Calu3 (cell line): Measurements from ENCODE around the gene MYOF. TPM values are rescaled to one million over a fixed set of nuclear protein-coding genes. Genes with fewer than 3 reads are reported as not detected.

Experiments used
- BruUV-seq: library from RNA; stranded (reverse); fragments of 400-500 nt; replicated peaks from 2 replicates; lab custom pipeline; 2021; lab: Mats Ljungman, UMichigan
- CTCF ChIA-PET: fragments of 300-600 bp; sonication (Branson Sonifier 250); formaldehyde crosslinking; loops from one replicate; lab custom pipeline; 2022; ENCODE audit warnings: antibody characterized with exemption; lab: Charles Lee
- DNase-seq: peaks from one replicate; pipeline ENCODE4 v3.0.0; 2022
- H3K27ac Mint-ChIP-seq: one replicate; pipeline ENCODE4 v1.8.0; 2022; ENCODE audit warnings: mixed read lengths; ENCODE audit not compliant: unreplicated experiment
- H3K27me3 Mint-ChIP-seq: one replicate; pipeline ENCODE4 v1.8.0; 2022; ENCODE audit warnings: mixed read lengths; ENCODE audit not compliant: unreplicated experiment
- H3K36me3 Mint-ChIP-seq: one replicate; pipeline ENCODE4 v1.8.0; 2022; ENCODE audit warnings: mild to moderate bottlenecking, moderate library complexity, mixed read lengths; ENCODE audit not compliant: insufficient read depth, unreplicated experiment
- H3K4me1 Mint-ChIP-seq: one replicate; pipeline ENCODE4 v1.8.0; 2022; ENCODE audit warnings: mild to moderate bottlenecking, low read depth, mixed read lengths; ENCODE audit not compliant: unreplicated experiment
- H3K4me3 Mint-ChIP-seq: one replicate; pipeline ENCODE4 v1.8.0; 2022; ENCODE audit warnings: mild to moderate bottlenecking, low read depth, moderate library complexity, mixed read lengths; ENCODE audit not compliant: unreplicated experiment
- H3K9me3 Mint-ChIP-seq: one replicate; pipeline ENCODE4 v1.8.0; 2022; ENCODE audit warnings: low read depth, mixed read lengths; ENCODE audit not compliant: unreplicated experiment
- intact Hi-C: fragments of 100-400 bp; cut with micrococcal nuclease; formaldehyde crosslinking; loops from one replicate; pipeline ENCODE4 v1.10.0; 2022; ENCODE audit not compliant: unreplicated experiment
- total RNA-seq: library from RNA; stranded (reverse); gene quantifications from 2 replicates; pipeline ENCODE4 v1.2.3, GENCODE V29; 2022
- TF ChIP-seq, protein P1 (sequence below): fragments of 200-600 bp; IDR thresholded peaks from one replicate; pipeline ENCODE4 v1.8.0; 2022; ENCODE audit warnings: antibody characterized with exemption; ENCODE audit not compliant: unreplicated experiment

The MYOF gene
- total RNA-seq, 1 experiment from 2014 or later = 474 TPM

DNA sequence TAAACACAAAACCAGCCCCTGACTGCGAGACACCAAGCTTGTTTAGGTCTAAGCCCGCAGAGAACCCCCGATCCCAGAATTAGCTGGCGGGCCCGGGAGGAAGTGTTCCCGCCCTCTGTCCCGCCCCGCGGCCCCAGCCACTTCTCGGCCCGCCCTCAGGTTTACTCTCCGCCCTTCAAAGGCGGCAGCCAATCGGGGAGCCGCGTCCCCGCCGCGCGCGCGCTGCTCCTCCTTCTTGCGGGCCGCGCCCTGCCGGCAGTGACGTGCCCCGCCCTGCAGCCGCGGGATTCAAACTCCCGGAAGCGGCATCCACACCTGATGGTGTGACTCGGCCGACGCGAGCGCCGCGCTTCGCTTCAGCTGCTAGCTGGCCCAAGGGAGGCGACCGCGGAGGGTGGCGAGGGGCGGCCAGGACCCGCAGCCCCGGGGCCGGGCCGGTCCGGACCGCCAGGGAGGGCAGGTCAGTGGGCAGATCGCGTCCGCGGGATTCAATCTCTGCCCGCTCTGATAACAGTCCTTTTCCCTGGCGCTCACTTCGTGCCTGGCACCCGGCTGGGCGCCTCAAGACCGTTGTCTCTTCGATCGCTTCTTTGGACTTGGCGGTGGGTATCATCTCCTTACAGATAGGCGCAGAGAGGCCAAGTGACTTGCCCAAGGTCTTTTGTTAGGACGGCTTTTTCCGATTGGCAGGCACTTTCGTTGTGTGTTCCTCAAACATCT lies 14.3 kb upstream of the MYOF start, which contains the start of gene CEP55:
Gene CEP55, plus strand, starts transcription at position 291 of the 720 bp plus-strand sequence. CDS start 3,440 bp downstream, outside the sequence.
- no peaks in the 10 kb centered on the region for H3K27me3 Mint-ChIP-seq
- peak within 1 kb of the TSS; percentile 79 for H3K4me3 Mint-ChIP-seq
- no TSS peak for BruUV-seq
- H3K4me1 Mint-ChIP-seq = peaks cover 21% of the 10 kb centered on the region
- CTCF ChIA-PET = interaction anchor here (1.4 kb wide), 1 partner anchor 107 kb away, joined by 4 read pairs; no protein-coding TSS in a partner anchor
- H3K9me3 Mint-ChIP-seq = no peaks in the 10 kb centered on the region
- intact Hi-C loops = no loop called here
- DNase-seq = peak; percentile 94
- TF ChIP-seq, protein P1, sequence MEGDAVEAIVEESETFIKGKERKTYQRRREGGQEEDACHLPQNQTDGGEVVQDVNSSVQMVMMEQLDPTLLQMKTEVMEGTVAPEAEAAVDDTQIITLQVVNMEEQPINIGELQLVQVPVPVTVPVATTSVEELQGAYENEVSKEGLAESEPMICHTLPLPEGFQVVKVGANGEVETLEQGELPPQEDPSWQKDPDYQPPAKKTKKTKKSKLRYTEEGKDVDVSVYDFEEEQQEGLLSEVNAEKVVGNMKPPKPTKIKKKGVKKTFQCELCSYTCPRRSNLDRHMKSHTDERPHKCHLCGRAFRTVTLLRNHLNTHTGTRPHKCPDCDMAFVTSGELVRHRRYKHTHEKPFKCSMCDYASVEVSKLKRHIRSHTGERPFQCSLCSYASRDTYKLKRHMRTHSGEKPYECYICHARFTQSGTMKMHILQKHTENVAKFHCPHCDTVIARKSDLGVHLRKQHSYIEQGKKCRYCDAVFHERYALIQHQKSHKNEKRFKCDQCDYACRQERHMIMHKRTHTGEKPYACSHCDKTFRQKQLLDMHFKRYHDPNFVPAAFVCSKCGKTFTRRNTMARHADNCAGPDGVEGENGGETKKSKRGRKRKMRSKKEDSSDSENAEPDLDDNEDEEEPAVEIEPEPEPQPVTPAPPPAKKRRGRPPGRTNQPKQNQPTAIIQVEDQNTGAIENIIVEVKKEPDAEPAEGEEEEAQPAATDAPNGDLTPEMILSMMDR = no peak
- peaks cover 33% of the 10 kb centered on the region for H3K36me3 Mint-ChIP-seq
- H3K27ac Mint-ChIP-seq = peak within 1 kb of the TSS; percentile 86

DNA sequence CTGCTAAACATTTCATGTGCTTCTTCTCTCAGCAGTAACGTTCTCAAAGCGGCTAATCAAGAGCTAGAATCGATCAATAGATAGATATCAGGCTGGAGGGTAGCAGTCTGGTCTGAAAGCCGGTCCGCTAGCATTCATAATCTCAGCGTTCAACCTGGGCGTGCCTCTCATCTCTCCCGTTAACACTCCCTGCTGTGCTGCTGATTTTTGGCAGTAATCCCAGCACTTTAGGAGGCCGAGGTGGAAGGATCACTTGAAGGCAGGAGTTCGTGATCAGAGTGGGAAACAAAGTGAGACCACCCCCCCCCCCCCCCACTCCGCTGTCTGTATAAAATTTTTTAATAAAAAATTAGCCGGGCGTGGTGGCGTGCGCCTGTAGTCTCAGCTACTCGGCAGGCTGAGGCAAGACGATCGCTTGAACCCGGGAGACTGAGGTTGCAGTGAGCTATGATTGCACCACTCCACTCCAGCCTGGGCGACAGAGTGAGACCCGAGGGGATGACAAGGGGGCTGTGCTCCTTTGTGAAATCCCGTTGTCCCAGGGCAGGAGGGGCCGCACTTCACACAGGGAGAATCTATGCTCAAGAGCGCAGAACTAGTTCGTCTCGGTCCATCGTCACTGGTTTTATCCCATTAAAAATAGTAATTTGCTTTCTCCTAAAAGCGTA lies 13.7 kb upstream of the MYOF start:
- Mint-ChIP-seq H3K4me3 (peak overlapping the region; percentile 79), H3K36me3 (peaks cover 33% of the 10 kb centered on the region), H3K4me1 (peaks cover 21% of the 10 kb centered on the region), H3K27ac (peak overlapping the region; percentile 86), H3K9me3 (no peaks in the 10 kb centered on the region), H3K27me3 (no peaks in the 10 kb centered on the region)
- TSS peak; percentile 85 for BruUV-seq
- no peak for DNase-seq
- TF ChIP-seq, protein P1 = no peak
- CTCF ChIA-PET = no interaction called here
- intact Hi-C loops = no loop called here

DNA sequence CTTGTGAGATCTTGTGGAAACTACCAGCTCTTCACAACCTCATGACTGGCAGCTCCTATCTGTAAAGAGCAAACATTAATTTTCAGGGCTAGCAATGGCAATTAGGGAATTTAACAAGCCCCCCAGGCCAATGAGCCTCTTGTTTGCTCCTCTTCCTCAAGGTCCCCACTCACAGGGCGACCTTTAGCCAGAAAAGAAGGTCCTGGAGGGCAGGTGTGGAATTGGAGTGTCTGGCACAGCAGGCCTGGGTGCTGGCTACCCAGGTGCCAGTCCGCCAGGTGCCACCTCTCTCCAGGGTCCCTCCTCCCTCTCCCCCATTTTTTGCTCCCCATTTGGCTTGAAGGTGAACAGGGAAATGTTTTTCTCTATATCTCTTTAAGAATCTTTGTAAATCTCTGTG lies 12.4 kb upstream of the MYOF start:
- Mint-ChIP-seq H3K27ac (no peak overlapping the region), H3K36me3 (peaks cover 29% of the 10 kb centered on the region), H3K4me1 (peaks cover 13% of the 10 kb centered on the region), H3K4me3 (no peak overlapping the region), H3K27me3 (no peaks in the 10 kb centered on the region), H3K9me3 (no peaks in the 10 kb centered on the region)
- intact Hi-C loops = no loop called here
- DNase-seq = no peak
- TF ChIP-seq, protein P1 = no peak
- CTCF ChIA-PET = no interaction called here
- BruUV-seq = no TSS peak

DNA sequence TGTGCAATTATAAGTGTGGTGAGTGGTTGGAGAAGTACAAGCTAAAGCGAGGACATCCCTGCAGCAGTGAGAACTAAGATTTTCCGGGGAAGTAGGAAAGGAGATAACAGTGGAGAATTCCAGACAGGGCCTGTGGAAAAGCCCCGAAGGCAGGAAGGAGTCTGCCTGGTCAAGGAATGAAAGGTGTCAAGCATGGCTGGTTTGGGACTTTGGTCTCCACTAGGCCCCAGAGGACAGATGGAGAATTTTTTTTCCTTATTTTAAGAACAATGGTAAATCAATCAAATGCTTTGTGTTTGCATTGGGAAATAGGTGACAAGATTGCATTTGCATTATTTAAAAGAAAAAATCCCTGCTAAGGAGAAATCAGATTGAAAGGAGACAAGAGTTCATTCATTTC lies 11.0 kb upstream of the MYOF start:
- BruUV-seq = no TSS peak
- intact Hi-C loops = no loop called here
- no peak for DNase-seq
- Mint-ChIP-seq H3K4me3 (no peak overlapping the region), H3K27me3 (no peaks in the 10 kb centered on the region), H3K9me3 (no peaks in the 10 kb centered on the region), H3K36me3 (peaks cover 28% of the 10 kb centered on the region), H3K4me1 (peaks cover under 1% of the 10 kb centered on the region), H3K27ac (no peak overlapping the region)
- CTCF ChIA-PET = no interaction called here
- TF ChIP-seq, protein P1 = no peak
